ENCODE results near the gene FAM216B.

Gene FAM216B

DNA sequence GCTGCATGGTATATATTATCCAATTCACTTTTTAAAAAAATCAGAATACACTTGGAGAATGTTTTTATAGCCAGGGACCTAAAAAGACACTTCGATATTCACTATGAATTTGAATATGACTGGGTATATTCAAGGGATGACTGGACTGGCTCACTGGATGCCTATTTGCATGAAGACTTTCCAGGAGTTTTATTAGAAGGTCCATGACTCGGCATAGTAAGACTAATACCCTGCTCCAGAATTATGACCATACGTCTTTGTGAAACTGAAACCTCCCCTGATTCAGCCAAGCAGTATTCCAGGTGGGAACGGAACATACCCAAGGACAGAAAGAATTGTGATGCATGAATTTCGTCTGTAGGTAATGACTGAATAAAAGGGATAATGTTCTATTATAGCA, 3.9 kb upstream of the FAM216B start:
- H3K4me3 ChIP-seq (ENCODE audit: low read depth, low read length): no peak overlapping the region
- TF ChIP-seq, protein P1, sequence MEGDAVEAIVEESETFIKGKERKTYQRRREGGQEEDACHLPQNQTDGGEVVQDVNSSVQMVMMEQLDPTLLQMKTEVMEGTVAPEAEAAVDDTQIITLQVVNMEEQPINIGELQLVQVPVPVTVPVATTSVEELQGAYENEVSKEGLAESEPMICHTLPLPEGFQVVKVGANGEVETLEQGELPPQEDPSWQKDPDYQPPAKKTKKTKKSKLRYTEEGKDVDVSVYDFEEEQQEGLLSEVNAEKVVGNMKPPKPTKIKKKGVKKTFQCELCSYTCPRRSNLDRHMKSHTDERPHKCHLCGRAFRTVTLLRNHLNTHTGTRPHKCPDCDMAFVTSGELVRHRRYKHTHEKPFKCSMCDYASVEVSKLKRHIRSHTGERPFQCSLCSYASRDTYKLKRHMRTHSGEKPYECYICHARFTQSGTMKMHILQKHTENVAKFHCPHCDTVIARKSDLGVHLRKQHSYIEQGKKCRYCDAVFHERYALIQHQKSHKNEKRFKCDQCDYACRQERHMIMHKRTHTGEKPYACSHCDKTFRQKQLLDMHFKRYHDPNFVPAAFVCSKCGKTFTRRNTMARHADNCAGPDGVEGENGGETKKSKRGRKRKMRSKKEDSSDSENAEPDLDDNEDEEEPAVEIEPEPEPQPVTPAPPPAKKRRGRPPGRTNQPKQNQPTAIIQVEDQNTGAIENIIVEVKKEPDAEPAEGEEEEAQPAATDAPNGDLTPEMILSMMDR (IDR thresholded peaks at IDR 0.05; ENCODE audit: borderline replicate concordance, insufficient read depth, low read depth, low read length): no peak

- H3K4me3 ChIP-seq (ENCODE audit: low read depth, low read length): no peak overlapping the region
- TF ChIP-seq, protein P1 (IDR thresholded peaks at IDR 0.05; ENCODE audit: borderline replicate concordance, insufficient read depth, low read depth, low read length): no peak
Measured at GRCh38 chr13:42780044-42780443, 1.3 kb upstream of the FAM216B start.

DNA sequence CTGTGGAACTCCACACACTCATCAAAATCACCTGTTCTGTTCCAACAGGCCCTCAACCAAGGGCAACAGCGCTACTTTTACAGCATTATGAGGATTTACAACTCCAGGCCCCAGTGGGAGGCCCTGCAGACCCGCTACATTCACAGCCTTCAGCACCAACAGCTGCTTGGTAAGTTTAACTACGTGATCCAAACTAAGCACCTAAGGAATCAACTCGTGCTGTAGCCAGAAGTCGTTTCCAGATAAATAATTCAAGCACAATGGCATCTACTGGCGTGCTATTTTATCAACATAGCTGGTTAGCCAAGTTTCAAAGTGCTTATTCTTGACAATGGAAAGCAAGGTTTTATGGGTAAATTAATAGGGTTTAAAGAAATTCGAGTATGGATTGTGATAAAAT, 5.3 kb downstream of the FAM216B start:
- TF ChIP-seq, protein P1 (IDR thresholded peaks at IDR 0.05; ENCODE audit: borderline replicate concordance, insufficient read depth, low read depth, low read length): no peak

GRCh38 chr13:42788601-42789000, 7.2 kb downstream of the FAM216B start:
- H3K4me3 ChIP-seq (ENCODE audit: low read depth, low read length): no peak overlapping the region
- TF ChIP-seq, protein P1 (IDR thresholded peaks at IDR 0.05; ENCODE audit: borderline replicate concordance, insufficient read depth, low read depth, low read length): no peak

More for the DNA sequence above, 5.3 kb downstream of the FAM216B start:
- H3K4me3 ChIP-seq (ENCODE audit: low read depth, low read length): no peak overlapping the region

DNA sequence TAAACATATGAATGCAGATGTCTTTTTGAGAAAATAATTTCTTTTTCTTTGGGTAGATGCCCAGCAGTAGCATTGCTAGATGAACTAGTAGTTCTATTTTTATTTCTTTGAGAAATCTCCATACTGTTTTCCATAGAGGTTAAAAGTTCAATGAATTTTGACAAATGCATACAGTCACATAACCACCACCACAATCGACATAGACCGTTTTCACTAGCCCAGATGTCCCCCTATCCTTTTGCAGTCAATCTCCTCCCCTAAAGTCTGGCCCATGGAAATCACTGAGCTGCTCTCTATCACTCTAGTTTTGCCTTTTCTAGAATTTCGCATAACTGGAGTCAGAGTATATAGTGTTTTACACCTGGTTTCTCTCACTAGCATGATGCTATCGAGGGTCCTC, 10.8 kb downstream of the FAM216B start:
- no peak overlapping the region for H3K4me3 ChIP-seq (ENCODE audit: low read depth, low read length)
- TF ChIP-seq, protein P1 (IDR thresholded peaks at IDR 0.05; ENCODE audit: borderline replicate concordance, insufficient read depth, low read depth, low read length): no peak

DNA sequence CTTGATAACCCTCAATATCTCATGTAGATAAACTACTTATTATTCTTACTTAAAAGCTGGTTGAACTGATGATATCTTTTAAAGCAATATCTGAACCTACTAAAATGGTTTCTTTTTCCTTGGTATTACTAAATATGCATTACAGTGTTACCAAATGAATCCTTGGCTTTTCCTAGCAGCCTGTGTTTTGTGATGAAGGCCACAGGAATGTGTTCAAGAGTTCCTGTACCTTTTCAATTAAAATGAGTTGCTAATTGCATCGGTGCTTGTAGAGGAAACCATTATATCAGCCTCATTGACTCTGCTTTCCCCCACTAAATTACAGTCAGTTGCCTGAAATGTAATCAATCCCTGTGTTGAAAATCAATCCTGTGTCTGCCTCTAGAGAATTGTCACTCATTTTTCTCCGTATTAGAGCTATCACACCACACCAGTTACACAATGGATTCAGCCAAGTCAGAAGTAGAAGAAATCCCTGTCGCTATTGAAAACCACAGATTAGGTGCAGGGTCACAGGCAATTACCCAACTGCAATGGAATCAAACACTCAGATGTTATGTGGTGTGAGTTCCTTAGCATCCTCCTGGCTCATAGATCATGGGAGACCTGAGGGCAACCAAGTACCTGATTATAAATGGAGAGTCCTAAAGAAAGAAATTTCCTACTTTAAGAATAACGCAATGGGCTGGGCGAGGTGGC, 13.3 kb downstream of the FAM216B start:
- no peak overlapping the region for H3K4me3 ChIP-seq (ENCODE audit: low read depth, low read length)
- TF ChIP-seq, protein P1 (IDR thresholded peaks at IDR 0.05; ENCODE audit: borderline replicate concordance, insufficient read depth, low read depth, low read length): no peak

DNA sequence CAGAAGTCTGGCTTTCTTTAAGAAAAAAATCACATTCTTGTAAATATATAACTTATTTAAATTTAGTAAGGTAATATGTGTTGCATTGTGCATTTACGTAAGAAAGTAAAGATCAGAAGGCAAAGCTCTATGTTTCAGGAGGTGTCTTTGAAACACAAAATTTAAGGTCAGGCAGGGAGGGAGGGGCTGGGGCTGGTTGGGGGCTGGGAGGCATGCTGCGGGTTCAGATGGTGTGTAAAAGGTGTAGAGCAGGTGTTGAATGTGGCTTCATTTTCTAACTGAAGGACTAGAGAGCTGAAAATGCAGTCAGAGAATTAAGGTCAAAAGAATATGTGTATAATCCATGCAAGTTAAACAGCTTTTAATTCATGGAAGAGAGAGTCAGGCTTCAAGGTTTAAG, 14.3 kb downstream of the FAM216B start:
- no peak overlapping the region for H3K4me3 ChIP-seq (ENCODE audit: low read depth, low read length)
- TF ChIP-seq, protein P1 (IDR thresholded peaks at IDR 0.05; ENCODE audit: borderline replicate concordance, insufficient read depth, low read depth, low read length): no peak
